ENCODE measurements around the gene B3GNT7.

DNA sequence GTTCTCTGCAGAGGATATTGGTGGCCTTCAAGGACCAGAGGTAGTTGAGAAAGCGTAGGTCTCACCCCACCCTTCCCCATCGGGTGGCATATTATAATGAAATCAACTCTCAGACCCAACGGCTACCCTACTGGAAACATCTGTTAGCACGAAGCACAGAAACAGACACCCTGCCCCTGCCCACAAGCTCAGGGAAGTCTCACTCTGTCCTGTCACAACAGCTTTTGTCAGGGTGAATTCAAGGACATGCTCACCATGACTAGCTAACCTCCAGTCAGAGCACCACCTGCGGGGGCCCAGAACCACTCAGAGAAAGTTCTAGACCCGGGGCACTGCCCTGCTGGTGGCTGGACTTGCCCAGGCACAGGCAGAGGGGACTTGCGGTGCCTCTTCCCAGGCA is 3.5 kb upstream of the B3GNT7 start:
- no peak for TF ChIP-seq CTCF (conservative IDR thresholded peaks at IDR 0.05; ENCODE audit: low read length)
- no peak for TF ChIP-seq EZH2phosphoT487 (IDR thresholded peaks at IDR 0.05; ENCODE audit: borderline replicate concordance, low read depth, low read length)
